ENCODE measurements around the gene GIPC3. TPM values are rescaled to one million over a fixed set of nuclear protein-coding genes. Genes with fewer than 3 reads are reported as not detected.

Gene GIPC3
- total and polyA plus RNA-seq, 2 of the 8 experiments (the other 6 are each of a cell fraction or from before 2014, with no cell fraction given) = 1.0 to 1.2 TPM

DNA sequence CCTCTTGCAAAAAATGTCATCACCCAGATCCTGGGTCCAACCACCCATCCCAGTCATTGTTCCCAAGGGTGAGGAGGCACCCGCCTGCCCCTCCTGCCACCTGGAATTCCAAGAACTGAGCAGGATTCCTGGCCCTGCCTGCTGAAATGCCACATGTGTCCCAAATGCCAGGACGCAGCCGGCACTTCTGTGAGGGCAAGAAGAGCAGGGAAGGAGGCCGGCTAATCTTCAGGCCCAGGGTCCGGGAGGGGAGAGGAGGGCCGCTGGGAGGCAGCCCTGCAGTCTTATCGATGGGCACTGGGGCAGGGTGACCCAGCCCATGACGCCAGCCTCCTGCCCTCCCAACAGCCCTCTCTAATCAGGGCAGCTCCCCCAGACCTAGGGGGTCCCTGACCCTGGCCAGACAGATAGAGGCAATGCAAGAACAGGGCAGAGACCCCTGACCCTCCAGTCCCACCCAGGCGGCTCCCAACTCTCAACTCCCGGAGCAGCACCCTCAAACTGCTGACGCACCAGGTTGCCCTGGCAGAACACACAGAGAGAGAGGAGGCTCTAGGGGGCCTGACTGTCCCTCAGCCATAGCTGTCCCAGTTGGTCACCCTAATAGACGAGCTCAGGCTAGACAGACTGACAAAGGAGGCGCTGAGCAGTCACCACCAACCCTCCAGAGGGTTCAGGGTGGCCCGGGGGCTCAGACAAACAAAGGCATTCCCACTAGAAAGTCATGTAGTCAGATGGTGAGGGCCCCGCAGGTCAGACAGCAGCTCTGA, 29.4 kb upstream of the GIPC3 start:
- Histone ChIP-seq H2BK20ac (ENCODE audit: low read length) (no peak overlapping the region), H2AFZ (ENCODE audit: low read length) (no peak overlapping the region), H4K91ac (replicated peaks; ENCODE audit: insufficient read length, low read length) (no peak overlapping the region), H3K4me3 (ENCODE audit: extremely low read depth in 1 of 4, insufficient read depth in 2 of 4, low read depth in 3 of 4, low read length in 4 of 4) (no peak overlapping the region; a peak in 1 of 8 replicates), H4K5ac (ENCODE audit: insufficient read length, low read depth, low read length) (no peak overlapping the region), H3K18ac (ENCODE audit: extremely low read depth, low read length) (no peak overlapping the region), H3K14ac (ENCODE audit: insufficient read length) (no peak overlapping the region), H3K9me3 (ENCODE audit: insufficient read depth in 2 of 2, low read depth in 1 of 2, low read length in 1 of 2) (no peaks in the 10 kb centered on the region), H2BK15ac (ENCODE audit: low read length) (no peak overlapping the region), H3K79me1 (ENCODE audit: low read depth, low read length) (peaks cover 7% of the 10 kb centered on the region), H3K4me2 (ENCODE audit: insufficient read depth in 1 of 2, low read depth in 2 of 2, low read length in 2 of 2) (peak overlapping the region; percentile 63 to 84; a peak in 2 of 4 replicates), H3K79me2 (ENCODE audit: control insufficient read depth in 1 of 2, insufficient read depth in 2 of 2, low read length in 2 of 2) (peaks cover 0 to 8% of the 10 kb centered on the region in 2 experiments; a peak in 1 of 4 replicates), H2BK5ac (ENCODE audit: low read depth, low read length) (no peak overlapping the region), H3K23me2 (ENCODE audit: low read depth, low read length) (peaks cover 11% of the 10 kb centered on the region), H3K23ac (ENCODE audit: insufficient read length) (no peak overlapping the region), H2AK5ac (ENCODE audit: low read depth, low read length) (no peak overlapping the region), H4K20me1 (replicated peaks in 1 of 2; ENCODE audit: control insufficient read depth in 1 of 2, insufficient read depth in 2 of 2, low read length in 2 of 2) (peaks cover 10 to 21% of the 10 kb centered on the region in 2 experiments), H3K36me3 (ENCODE audit: control insufficient read depth in 2 of 4, insufficient read depth in 4 of 4, low read length in 3 of 4) (no peaks in the 10 kb centered on the region), H4K8ac (ENCODE audit: extremely low read depth, insufficient read depth, low read length) (peak overlapping the region; percentile 57; the same call in 1 of the 2 replicates), H3K4ac (replicated peaks; ENCODE audit: insufficient read length, low read depth, low read length) (no peak overlapping the region), H2BK12ac (ENCODE audit: low read depth, low read length) (no peak overlapping the region), H3K27me3 (replicated peaks in 1 of 4; ENCODE audit: control insufficient read depth in 3 of 4, extremely low read depth in 1 of 4, insufficient read depth in 3 of 4, low read length in 3 of 4) (peaks cover 0 to 15% (median 7%) of the 10 kb centered on the region in 4 experiments; a peak in 4 of 7 replicates), H3K56ac (replicated peaks; ENCODE audit: insufficient read length, low read depth, low read length) (no peak overlapping the region), H3K27ac (ENCODE audit: low read depth, low read length) (no peak overlapping the region), H3K4me1 (replicated peaks in 1 of 4; ENCODE audit: control insufficient read depth in 3 of 4, insufficient read depth in 4 of 4, low read length in 3 of 4) (peaks cover 0 to 8% (median 6%) of the 10 kb centered on the region in 4 experiments; a peak in 5 of 7 replicates), H3K9ac (replicated peaks in 1 of 4; ENCODE audit: extremely low read depth in 1 of 4, low read depth in 3 of 4, low read length in 3 of 4) (no peak overlapping the region), H2BK120ac (replicated peaks; ENCODE audit: low read depth, low read length) (no peak overlapping the region)
- CTCF ChIA-PET (ENCODE audit: partially characterized antibody) = interaction anchor here (0.6 to 8.5 kb wide), 10 partner anchors 9 to 251 kb away, joined by 3 to 66 read pairs (median 4); no protein-coding TSS in a partner anchor
- FAIRE-seq (no peak), DNase-seq (ENCODE audit: low read depth in 1 of 2, low spot score in 2 of 2) (no peak)
- POLR2A ChIA-PET (ENCODE audit: partially characterized antibody) = interaction anchor here (0.7 to 2.3 kb wide), 8 partner anchors 9 to 51 kb away, joined by 3 to 12 read pairs (median 4); partner anchors contain the start of genes HMG20B, TBXA2R and TEKTIP1
- 93% methylated on average over 13 of the region's 15 CpGs; no CpG with 5 or more reads in 1 of the 2 experiments for WGBS, 2 experiments (ENCODE audit: extremely low coverage in 1 of 2, insufficient coverage in 1 of 2, insufficient read length in 1 of 2, insufficient replicate concordance in 2 of 2, low coverage in 1 of 2, low lambda C conversion rate in 2 of 2, missing lambda C conversion rate in 1 of 2)
- TF ChIP-seq GTF2F1 (IDR thresholded peaks at IDR 0.05; ENCODE audit: borderline replicate concordance, low read depth, low read length) (no peak), TAF7 (optimal IDR thresholded peaks at IDR 0.05; ENCODE audit: borderline replicate concordance, low read depth, low read length) (no peak), JUND (IDR thresholded peaks at IDR 0.05; ENCODE audit: low read length) (no peak), MAFK (IDR thresholded peaks at IDR 0.05; ENCODE audit: low read depth, low read length) (no peak), ZNF274 (IDR thresholded peaks at IDR 0.05; ENCODE audit: borderline replicate concordance, extremely low read depth, low read length) (no peak), EZH2 (IDR thresholded peaks at IDR 0.05; ENCODE audit: low read depth, low read length, severe bottlenecking) (no peak), FOSL1 (IDR thresholded peaks at IDR 0.05; ENCODE audit: insufficient read depth, low read depth, low read length) (no peak), YY1 (IDR thresholded peaks at IDR 0.05; ENCODE audit: low read depth, low read length) (no peak), NANOG (IDR thresholded peaks at IDR 0.05; ENCODE audit: insufficient read depth, low read depth, low read length, poor library complexity, severe bottlenecking) (no peak), TAF1 (IDR thresholded peaks at IDR 0.05; ENCODE audit: low read depth, low read length) (no peak)
- TF ChIP-seq, protein P1, sequence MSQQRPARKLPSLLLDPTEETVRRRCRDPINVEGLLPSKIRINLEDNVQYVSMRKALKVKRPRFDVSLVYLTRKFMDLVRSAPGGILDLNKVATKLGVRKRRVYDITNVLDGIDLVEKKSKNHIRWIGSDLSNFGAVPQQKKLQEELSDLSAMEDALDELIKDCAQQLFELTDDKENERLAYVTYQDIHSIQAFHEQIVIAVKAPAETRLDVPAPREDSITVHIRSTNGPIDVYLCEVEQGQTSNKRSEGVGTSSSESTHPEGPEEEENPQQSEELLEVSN (IDR thresholded peaks at IDR 0.05) = no peak
